Stimulated activated naive B cell treated with anti-CD40 and anti-IgM and Interleukin-4, amounts not matched to agents 10 μg/mL and 1 μg/mL and 100 μg/mL, for 72 hours (primary cell): ENCODE measurements around the gene IKZF4.
"Not testable (repeated sequence)": the region's sequence is repeated elsewhere in the genome, so short reads cannot be mapped to it uniquely, and the experiment has no call there.

Experiments
- ATAC-seq, 2 donors: fragments of 150-1000 bp; cut with Tn5 transposase; replicated peaks; 2 replicates each; pipeline ENCODE4 v1.10.0; 2021; ENCODE audit warnings: moderate library complexity in 1 of 2
- DNase-seq: peaks from one replicate; pipeline ENCODE4 v3.0.0; 2021
- H3K27ac Mint-ChIP-seq: one replicate; pipeline ENCODE4 v1.8.0; 2022; ENCODE audit warnings: mild to moderate bottlenecking, mixed read lengths
- H3K27me3 Mint-ChIP-seq, 2 donors: one replicate each; pipeline ENCODE4 v1.8.0; 2022; ENCODE audit warnings: mixed read lengths in 2 of 2
- H3K36me3 Mint-ChIP-seq, 2 donors: one replicate each; pipeline ENCODE4 v1.8.0; 2022; ENCODE audit warnings: mixed read lengths in 2 of 2, mild to moderate bottlenecking in 1 of 2
- H3K4me1 Mint-ChIP-seq, 2 donors: one replicate each; pipeline ENCODE4 v1.8.0; 2022; ENCODE audit warnings: mixed read lengths in 2 of 2, mild to moderate bottlenecking in 1 of 2
- H3K4me3 Mint-ChIP-seq, 2 donors: one replicate each; pipeline ENCODE4 v1.8.0; 2022; ENCODE audit warnings: mild to moderate bottlenecking in 2 of 2, mixed read lengths in 2 of 2, moderate library complexity in 1 of 2
- H3K9me3 Mint-ChIP-seq, 2 donors: one replicate each; pipeline ENCODE4 v1.8.0; 2022; ENCODE audit warnings: mixed read lengths in 2 of 2, mild to moderate bottlenecking in 1 of 2

The IKZF4 gene

DNA sequence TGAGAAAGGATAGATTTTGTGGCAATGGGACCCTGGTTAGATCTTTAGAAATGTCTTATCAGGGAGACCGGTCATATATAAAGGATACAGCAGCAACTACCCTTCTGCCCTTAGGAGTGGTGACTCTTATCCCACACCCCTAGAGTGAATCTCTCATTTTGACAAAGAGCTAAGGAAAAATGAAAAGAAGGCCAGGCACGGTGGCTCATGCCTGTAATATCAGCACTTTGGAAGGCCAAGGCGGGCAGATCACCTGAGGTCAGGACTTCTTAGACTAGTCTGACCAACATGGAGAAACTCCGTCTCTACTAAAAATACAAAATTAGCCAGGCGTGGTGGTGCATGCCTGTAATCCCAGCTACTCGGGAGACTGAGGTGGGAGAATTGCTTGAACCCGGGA, 34.9 kb upstream of the IKZF4 start:
- not testable (repeated sequence) for H3K9me3 Mint-ChIP-seq, H3K4me3 Mint-ChIP-seq, H3K27me3 Mint-ChIP-seq, ATAC-seq, H3K27ac Mint-ChIP-seq, DNase-seq
- Mint-ChIP-seq H3K4me1 (peaks cover 18 to 25% of the 10 kb centered on the region in 2 donors), H3K36me3 (peaks cover 31 to 46% of the 10 kb centered on the region in 2 donors)

DNA sequence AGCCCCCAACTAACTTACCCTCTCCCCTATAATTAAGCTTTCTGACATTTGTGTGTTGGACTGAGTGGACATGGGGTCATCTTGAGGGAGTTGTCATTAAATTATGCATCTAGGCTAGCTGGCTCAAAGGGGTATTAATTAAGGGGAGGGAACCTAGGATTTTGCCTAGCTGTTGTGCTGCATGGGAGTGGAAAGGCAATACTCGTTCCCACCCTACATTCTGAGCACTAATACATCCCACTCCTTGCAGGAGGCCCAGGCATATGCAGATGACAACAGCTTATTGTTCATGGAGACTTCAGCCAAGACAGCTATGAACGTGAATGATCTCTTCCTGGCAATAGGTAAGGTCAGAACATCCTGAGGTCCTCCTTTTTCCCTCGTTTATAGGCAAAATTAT, 29.7 kb upstream of the IKZF4 start:
- no peak overlapping the region for H3K27ac Mint-ChIP-seq
- ATAC-seq, result no peak
- no peaks in the 10 kb centered on the region for H3K9me3 Mint-ChIP-seq
- H3K4me3 Mint-ChIP-seq, result no peak overlapping the region
- peaks cover 2 to 4% of the 10 kb centered on the region in 2 donors for H3K4me1 Mint-ChIP-seq
- no peaks in the 10 kb centered on the region for H3K27me3 Mint-ChIP-seq
- H3K36me3 Mint-ChIP-seq, result peaks cover 40 to 54% of the 10 kb centered on the region in 2 donors
- no peak for DNase-seq

DNA sequence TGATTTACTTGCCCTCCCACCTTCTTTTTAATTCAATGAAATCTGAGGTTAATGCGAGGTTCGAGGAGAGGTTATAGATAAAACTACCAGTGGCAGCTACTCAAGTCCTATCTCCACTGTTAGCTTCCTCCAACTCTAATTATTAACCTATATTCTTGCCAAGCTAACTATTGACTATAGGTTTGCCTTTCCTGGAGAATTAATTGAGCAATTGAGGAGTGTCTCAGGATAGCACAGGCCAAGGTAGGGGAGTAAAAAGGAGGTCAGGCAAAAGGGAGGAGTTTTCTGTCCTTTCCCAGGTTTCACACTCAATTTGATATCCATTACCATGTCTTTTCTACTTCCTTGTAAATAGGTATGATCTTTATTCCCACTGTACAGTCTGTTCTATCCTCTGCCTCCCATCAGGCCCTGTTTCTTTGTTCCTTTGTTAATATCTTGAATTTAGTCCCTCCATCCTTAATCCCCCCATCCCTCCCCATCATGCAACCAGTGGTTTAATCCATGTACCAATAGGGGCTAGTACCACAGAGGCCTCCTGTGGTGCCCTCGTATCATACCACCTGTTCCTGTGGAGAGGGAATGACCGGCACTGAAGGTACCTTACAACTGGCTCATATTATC, 27.5 kb upstream of the IKZF4 start:
- H3K4me3 Mint-ChIP-seq, result no peak overlapping the region
- peak overlapping the region; percentile 25 for H3K27ac Mint-ChIP-seq
- DNase-seq (no peak), ATAC-seq (no peak)
- H3K9me3 Mint-ChIP-seq, result no peaks in the 10 kb centered on the region
- H3K4me1 Mint-ChIP-seq, result peaks cover 12 to 19% of the 10 kb centered on the region in 2 donors
- peaks cover 37 to 53% of the 10 kb centered on the region in 2 donors for H3K36me3 Mint-ChIP-seq
- H3K27me3 Mint-ChIP-seq, result peaks cover 0 to 6% of the 10 kb centered on the region in 2 donors

DNA sequence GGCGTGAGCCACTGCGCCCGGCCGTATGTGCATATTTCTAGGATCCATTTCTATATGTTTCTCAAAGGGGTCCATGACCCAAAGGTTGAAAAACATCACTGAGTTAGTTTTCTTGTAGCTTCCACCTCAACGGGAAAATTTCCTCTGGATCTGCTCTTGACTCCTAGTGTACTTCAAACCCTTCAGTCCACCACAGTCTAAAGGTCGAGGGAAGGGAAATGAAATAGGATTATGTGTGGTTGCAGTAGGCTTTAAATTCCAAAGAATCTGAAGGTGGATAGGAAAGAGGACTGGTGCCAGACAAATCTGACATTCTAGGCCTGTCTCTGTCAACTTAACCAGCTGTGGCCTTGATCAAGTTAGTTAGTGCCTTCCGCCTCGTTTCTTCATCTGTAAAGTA, 25.5 kb upstream of the IKZF4 start:
- Mint-ChIP-seq H3K4me3 (no peak overlapping the region), H3K27me3 (peaks cover 0 to 6% of the 10 kb centered on the region in 2 donors), H3K36me3 (peaks cover 33 to 47% of the 10 kb centered on the region in 2 donors), H3K9me3 (no peaks in the 10 kb centered on the region), H3K4me1 (peaks cover 12 to 19% of the 10 kb centered on the region in 2 donors), H3K27ac (no peak overlapping the region)
- no peak for DNase-seq
- ATAC-seq, result no peak

DNA sequence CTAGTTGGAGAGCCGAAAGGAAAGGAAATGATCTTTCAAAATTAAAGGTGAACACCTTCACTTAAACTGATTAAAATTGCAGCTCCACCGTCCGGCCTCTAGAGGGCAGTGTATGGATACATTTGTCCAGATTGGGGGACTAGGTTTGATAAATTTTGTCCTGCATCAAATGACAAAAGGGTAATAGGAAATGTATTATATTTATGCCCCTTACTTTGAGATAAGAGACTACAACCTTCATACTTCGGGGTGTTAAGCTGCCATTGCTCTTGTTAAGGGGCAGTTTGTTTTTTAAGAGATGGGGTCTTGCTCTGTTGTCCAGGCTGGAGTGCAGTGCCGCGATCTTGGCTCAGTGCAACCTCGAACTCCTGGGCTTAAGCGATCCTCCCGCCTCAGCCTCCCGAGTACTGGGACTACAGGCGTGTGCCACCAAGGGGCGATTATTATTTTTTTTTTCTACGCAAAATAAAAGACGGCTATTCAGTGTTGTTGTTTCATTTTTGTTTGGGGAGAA, 24.6 kb upstream of the IKZF4 start:
- Mint-ChIP-seq H3K27ac (peak overlapping the region; percentile 71), H3K4me1 (peaks cover 12 to 19% of the 10 kb centered on the region in 2 donors), H3K27me3 (peaks cover 0 to 6% of the 10 kb centered on the region in 2 donors), H3K36me3 (peaks cover 25 to 38% of the 10 kb centered on the region in 2 donors), H3K9me3 (no peaks in the 10 kb centered on the region), H3K4me3 (peak overlapping the region; percentile 99)
- ATAC-seq (peak; percentile 20 to 29), DNase-seq (peak; percentile 23)

DNA sequence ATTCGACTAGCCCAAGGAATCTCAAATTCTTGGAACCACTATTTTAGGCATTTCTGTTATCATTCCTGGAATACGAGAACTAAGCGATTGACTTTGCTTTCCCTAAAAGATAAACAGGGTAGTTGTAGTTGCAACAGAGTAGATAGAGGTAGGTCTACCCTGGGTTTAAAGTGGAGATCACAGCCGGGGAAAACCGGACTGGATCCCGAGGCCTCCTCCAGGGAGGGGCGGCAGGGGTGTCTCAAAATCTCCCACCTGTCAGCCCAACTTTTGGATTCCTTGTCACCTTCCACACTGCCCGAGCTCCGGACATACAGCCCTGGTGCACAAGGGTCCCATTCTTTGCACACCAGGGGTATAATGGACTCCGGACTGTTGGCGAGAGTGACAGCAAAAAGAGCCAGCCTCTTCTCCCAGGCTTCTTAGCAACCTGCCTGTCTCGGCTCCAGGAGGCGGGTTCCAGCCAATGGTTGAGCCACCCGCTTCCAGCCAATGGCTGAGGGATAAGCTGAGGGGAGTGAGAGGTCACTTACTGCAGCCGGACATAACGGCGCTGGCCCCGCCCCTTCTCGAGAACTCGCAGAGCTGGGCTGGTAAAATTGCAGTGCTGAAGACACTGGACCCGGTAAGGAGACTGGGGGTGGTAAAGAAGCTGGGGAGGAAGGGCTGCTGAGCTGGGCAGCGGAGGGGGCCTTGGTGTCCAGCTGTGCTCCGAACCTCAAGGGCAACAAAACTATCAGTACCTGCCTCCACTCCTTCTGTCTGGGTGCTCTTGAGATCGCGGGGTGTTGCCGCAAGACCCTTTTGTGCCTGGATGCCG, 23.9 kb upstream of the IKZF4 start, which contains the start of gene SUOX:
TSS of gene SUOX (plus strand) at position 562 of the 820 bp plus-strand sequence. CDS start 4,946 bp downstream, outside the sequence.
- Mint-ChIP-seq H3K36me3 (peaks cover 24 to 32% of the 10 kb centered on the region in 2 donors), H3K27ac (peak within 1 kb of the TSS; percentile 92), H3K9me3 (no peaks in the 10 kb centered on the region), H3K4me1 (peaks cover 12 to 19% of the 10 kb centered on the region in 2 donors), H3K4me3 (peak within 1 kb of the TSS; percentile 99), H3K27me3 (peaks cover 0 to 6% of the 10 kb centered on the region in 2 donors)
- DNase-seq (peak; percentile 82), ATAC-seq (peak; percentile 99)

DNA sequence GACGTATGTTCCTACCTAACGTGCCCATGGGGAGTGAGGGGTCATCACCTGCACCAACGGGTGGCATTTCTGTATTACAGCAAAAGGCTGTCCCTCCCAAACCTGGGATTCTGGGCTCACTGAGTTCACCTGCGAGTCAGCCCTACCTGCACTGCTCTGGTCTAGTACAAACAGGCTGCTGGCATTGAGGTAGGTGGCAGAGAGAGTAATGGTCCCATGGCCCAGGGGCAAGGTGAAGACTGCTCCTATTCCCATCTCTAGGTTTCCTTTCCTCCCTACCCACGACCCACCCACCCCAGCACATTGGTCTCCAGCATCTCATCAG, 23.3 kb upstream of the IKZF4 start:
- DNase-seq (no peak), ATAC-seq (peak; percentile 24 to 27)
- no peaks in the 10 kb centered on the region for H3K9me3 Mint-ChIP-seq
- H3K27me3 Mint-ChIP-seq, result peaks cover 0 to 6% of the 10 kb centered on the region in 2 donors
- peak overlapping the region; percentile 99 for H3K4me3 Mint-ChIP-seq
- H3K36me3 Mint-ChIP-seq, result peaks cover 22 to 29% of the 10 kb centered on the region in 2 donors
- H3K27ac Mint-ChIP-seq, result peak overlapping the region; percentile 92
- H3K4me1 Mint-ChIP-seq, result peaks cover 12 to 19% of the 10 kb centered on the region in 2 donors

DNA sequence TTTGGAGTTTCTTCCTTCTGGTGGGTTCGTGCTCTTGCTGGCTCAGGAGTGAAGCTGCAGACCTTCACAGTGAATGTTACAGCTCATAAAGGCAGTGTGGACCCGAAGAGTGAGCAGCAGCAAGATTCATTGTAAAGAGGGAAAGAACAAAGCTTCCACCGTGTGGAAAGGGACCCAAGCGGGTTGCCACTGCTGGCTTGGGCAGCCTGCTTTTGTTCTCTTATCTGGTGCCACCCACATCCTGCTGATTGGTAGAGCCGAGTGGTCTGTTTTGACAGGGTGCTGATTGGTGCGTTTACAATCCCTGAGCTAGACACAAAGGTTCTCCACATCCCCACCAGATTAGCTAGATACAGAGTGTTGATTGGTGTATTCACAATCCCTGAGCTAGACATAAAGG, 21.3 kb upstream of the IKZF4 start:
- H3K27ac Mint-ChIP-seq, DNase-seq, ATAC-seq, H3K4me3 Mint-ChIP-seq, H3K27me3 Mint-ChIP-seq, H3K9me3 Mint-ChIP-seq: not testable (repeated sequence)
- peaks cover 21 to 22% of the 10 kb centered on the region in 2 donors for H3K36me3 Mint-ChIP-seq
- peaks cover 15 to 19% of the 10 kb centered on the region in 2 donors for H3K4me1 Mint-ChIP-seq

DNA sequence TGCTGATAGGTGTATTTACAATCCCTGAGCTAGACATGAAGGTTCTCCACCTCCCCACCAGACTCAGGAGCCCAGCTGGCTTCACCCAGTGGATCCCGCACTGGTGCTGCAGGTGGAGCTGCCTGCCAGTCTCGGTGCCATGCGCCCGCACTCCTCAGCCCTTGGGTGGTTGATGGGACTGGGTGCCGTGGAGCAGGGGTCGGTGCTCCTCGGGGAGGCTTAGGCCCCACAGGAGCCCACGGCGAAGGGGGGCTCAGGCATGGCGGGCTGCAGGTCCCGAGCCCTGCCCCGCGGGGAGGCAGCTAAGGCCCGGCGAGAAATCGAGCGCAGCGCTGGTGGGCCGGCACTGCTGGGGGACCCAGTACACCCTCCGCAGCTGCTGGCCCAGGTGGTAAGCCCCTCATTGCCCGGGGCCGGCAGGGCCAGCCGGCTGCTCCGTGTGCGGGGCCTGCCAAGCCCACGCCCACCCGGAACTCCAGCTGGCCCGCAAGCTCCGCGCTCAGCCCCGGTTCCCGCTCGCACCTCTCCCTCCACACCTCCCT, 20.8 kb upstream of the IKZF4 start:
- H3K4me3 Mint-ChIP-seq, DNase-seq, H3K27ac Mint-ChIP-seq, ATAC-seq, H3K9me3 Mint-ChIP-seq, H3K27me3 Mint-ChIP-seq: not testable (repeated sequence)
- Mint-ChIP-seq H3K36me3 (peaks cover 23 to 26% of the 10 kb centered on the region in 2 donors), H3K4me1 (peaks cover 16 to 19% of the 10 kb centered on the region in 2 donors)

DNA sequence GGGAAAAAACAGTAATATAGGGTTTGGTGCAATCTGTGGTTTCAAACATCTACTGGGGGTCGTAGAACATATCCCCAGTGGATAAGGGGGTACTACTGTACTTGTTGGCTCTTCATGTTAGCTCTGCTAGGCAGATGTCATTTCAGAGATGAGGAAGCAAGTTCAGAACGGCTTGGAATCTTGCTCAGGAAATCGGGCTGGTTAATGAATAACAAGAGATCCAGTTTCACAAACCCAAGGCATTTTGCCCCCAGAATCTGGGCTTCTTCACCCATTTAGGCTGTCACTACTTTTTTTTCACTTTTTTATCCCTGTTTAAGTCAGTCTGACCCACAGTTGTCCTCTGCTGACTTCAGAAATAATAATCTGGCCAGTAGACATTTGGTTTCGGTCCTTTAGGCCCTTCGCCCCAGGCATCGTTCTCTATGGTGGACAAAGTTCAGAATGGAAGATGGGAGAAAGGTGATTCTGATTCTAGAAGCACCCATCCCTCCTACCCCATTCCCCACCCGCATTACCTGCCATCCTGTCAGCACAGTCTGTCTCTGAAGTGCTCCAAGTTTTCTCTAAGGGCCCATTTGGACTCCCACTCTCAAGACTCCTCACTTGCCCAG, 19.2 kb upstream of the IKZF4 start:
- no peak for DNase-seq
- ATAC-seq, result no peak
- no peaks in the 10 kb centered on the region for H3K9me3 Mint-ChIP-seq
- peaks cover 23 to 26% of the 10 kb centered on the region in 2 donors for H3K36me3 Mint-ChIP-seq
- no peak overlapping the region for H3K4me3 Mint-ChIP-seq
- peaks cover 13 to 18% of the 10 kb centered on the region in 2 donors for H3K4me1 Mint-ChIP-seq
- H3K27me3 Mint-ChIP-seq, result peaks cover 0 to 6% of the 10 kb centered on the region in 2 donors
- H3K27ac Mint-ChIP-seq, result no peak overlapping the region

DNA sequence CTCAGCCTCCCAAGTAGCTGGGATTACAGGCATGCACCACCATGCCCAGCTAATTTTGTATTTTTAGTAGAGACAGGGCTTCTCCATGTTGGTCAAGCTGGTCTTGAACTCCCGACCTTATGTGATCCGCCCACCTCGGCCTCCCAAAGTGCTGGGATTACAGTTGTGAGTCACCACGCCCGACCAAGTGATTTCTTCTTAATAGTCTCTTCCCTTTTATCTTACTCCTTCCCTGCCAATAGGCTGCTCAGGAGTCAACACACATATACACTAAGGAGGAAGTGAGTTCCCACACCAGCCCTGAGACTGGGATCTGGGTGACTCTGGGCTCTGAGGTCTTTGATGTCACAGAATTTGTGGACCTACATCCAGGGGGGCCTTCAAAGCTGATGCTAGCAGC, 17.5 kb upstream of the IKZF4 start:
- not testable (repeated sequence) for H3K27ac Mint-ChIP-seq, H3K4me3 Mint-ChIP-seq, H3K9me3 Mint-ChIP-seq, ATAC-seq, DNase-seq, H3K27me3 Mint-ChIP-seq
- H3K4me1 Mint-ChIP-seq, result peaks cover 11 to 20% of the 10 kb centered on the region in 2 donors
- peaks cover 22 to 27% of the 10 kb centered on the region in 2 donors for H3K36me3 Mint-ChIP-seq

DNA sequence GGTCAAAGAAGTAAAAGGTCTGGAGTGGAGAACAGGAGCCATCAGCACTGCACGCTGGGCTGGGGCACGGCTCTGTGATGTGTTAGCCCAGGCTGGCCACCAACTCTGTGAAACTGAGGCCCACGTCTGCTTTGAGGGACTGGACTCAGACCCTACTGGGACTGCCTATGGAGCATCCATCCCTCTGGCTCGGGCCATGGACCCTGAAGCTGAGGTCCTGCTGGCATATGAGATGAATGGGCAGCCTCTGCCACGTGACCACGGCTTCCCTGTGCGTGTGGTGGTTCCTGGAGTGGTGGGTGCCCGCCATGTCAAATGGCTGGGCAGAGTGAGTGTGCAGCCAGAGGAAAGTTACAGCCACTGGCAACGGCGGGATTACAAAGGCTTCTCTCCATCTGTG, 16.6 kb upstream of the IKZF4 start:
- H3K4me3 Mint-ChIP-seq, result no peak overlapping the region

DNA sequence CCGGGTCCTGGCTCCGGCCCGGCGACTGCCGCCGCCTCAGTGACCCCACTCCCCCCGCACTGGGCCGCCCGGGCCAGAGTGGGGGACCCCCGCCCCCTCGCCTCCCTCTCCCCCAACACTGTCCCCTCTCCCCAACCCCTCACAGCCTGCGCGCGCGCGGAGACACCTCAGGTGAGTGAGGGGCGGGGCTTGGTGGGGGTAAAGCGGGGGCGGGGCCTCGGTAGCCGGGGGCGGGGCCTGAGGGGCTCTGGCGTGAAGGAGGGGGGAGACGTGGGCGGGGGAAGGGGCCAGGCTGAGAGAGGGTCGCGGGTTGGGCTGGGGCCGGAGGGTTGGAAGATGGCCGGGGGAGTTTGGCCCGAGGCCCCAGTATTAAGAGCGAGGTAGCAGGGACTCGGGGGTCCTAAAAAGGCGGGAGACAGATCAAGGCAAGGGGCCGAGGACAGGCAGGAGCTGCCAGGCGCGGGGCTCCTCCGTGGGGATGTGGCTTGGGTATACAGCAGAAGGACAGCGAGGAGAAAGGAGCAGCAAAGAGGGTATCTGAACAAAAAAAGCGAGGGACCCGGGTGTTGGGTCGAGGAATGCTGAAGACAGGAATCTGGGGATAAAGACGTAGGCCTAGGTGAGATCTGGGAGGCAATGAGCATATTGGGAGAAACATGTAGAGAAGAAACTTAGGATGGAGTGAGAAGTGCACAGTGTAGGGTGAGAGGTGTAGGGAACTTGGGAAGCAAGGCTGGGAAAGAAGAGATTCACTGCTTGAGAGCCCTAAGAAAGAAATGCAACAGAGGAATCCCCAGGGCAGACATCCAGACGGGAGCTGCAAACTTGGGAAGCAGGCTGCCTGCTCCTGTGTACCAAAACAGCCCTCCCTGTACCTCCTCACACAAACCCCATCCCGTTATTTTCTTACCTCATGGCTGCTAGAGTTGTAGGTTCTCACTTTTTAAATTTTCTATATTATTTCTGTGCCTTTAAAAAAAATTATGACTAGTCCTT, 13.0 kb upstream of the IKZF4 start:
- H3K4me3 Mint-ChIP-seq, result peak overlapping the region; percentile 79 to 93
- peaks cover 9 to 17% of the 10 kb centered on the region in 2 donors for H3K36me3 Mint-ChIP-seq
- DNase-seq, result peak; percentile 26
- peaks cover 0 to 1% of the 10 kb centered on the region in 2 donors for H3K9me3 Mint-ChIP-seq
- H3K27ac Mint-ChIP-seq, result peak overlapping the region; percentile 76
- ATAC-seq, result peak; percentile 81 to 87
- H3K27me3 Mint-ChIP-seq, result no peaks in the 10 kb centered on the region
- H3K4me1 Mint-ChIP-seq, result peaks cover 17 to 29% of the 10 kb centered on the region in 2 donors

More for the DNA sequence above, 16.6 kb upstream of the IKZF4 start:
- Mint-ChIP-seq H3K27ac (peak overlapping the region; percentile 9), H3K4me1 (peaks cover 14 to 24% of the 10 kb centered on the region in 2 donors), H3K9me3 (peaks cover 0 to 1% of the 10 kb centered on the region in 2 donors), H3K27me3 (no peaks in the 10 kb centered on the region), H3K36me3 (peaks cover 18 to 27% of the 10 kb centered on the region in 2 donors)
- no peak for DNase-seq
- ATAC-seq, result no peak
